Vagina (tissue), 2 donors: ENCODE results near the gene CAP1.

ENCODE experiments used
- POLR2A ChIP-seq, 2 donors: fragments of 450-650 bp; IDR thresholded peaks; one replicate each; pipeline ENCODE4 v1.6.1; 2017; ENCODE audit warnings: antibody characterized with exemption in 2 of 2, mild to moderate bottlenecking in 2 of 2, moderate library complexity in 2 of 2
- TF ChIP-seq, protein P1 (sequence below), 3 experiments: fragments of 450-650 bp in 2 of 3; fragments of 200-600 bp in 1 of 3; sonication (generic) in 1 of 3; IDR thresholded peaks; one replicate each; pipeline ENCODE4 v1.5.1; 2017 to 2019; ENCODE audit warnings: antibody characterized with exemption in 3 of 3, mild to moderate bottlenecking in 2 of 3, moderate library complexity in 2 of 3

DNA sequence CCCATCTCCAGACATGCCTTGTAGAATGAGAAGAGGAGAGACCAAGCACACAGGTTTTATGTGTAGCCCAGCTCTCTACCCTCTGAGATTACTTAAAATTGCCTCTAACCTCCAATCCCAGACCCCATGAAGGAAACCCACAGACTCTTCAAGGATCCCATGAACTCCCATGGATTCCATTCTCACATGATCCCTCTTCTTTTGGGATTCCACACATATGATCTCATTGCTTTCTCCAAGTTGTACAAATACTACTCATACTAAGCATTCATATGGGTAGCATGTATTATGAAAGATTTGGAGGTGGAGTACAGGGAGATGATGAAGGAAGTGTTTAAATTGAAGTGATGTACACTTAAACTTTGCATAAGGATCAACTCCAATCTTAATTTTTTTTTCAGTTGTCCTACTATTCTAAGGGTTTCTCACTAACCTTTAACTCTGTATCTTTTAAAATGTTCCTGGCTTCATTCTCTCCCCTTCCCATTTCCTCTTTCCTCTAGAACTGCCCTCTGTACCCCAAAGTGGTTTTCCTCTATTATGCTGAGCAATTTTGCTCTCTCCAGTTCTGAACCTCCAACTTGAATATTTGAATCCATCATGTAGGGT is 44.0 kb upstream of the CAP1 start:
- TF ChIP-seq, protein P1, sequence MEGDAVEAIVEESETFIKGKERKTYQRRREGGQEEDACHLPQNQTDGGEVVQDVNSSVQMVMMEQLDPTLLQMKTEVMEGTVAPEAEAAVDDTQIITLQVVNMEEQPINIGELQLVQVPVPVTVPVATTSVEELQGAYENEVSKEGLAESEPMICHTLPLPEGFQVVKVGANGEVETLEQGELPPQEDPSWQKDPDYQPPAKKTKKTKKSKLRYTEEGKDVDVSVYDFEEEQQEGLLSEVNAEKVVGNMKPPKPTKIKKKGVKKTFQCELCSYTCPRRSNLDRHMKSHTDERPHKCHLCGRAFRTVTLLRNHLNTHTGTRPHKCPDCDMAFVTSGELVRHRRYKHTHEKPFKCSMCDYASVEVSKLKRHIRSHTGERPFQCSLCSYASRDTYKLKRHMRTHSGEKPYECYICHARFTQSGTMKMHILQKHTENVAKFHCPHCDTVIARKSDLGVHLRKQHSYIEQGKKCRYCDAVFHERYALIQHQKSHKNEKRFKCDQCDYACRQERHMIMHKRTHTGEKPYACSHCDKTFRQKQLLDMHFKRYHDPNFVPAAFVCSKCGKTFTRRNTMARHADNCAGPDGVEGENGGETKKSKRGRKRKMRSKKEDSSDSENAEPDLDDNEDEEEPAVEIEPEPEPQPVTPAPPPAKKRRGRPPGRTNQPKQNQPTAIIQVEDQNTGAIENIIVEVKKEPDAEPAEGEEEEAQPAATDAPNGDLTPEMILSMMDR (IDR thresholded peaks at IDR 0.05) = no peak
- no peak for TF ChIP-seq POLR2A (IDR thresholded peaks at IDR 0.05)
